ENCODE measurements around the gene PUS10.
"Not testable (repeated sequence)": the region's sequence is repeated elsewhere in the genome, so short reads cannot be mapped to it uniquely, and the experiment has no call there.

PUS10 gene

DNA sequence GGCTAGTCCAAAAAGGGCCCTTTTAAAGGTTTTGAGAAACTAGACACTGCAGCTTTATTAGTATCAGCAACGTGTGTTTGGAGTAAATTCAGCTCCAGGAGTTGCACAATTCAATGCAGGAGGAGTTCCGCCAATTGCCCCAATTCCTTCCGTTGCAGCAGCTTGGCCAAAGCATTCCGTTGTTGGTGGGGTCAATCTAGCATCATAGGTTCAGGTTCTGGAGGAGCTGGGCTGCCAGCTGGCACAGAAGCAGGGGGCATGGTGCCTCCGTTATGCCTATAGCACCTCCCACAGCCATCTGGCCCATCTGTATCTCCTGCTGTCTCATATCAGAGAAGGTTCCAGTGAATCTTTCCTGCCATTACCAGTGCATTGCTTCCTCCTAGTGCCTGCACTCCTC lies 81.3 kb downstream of the PUS10 start:
- TF ChIP-seq, protein P1, sequence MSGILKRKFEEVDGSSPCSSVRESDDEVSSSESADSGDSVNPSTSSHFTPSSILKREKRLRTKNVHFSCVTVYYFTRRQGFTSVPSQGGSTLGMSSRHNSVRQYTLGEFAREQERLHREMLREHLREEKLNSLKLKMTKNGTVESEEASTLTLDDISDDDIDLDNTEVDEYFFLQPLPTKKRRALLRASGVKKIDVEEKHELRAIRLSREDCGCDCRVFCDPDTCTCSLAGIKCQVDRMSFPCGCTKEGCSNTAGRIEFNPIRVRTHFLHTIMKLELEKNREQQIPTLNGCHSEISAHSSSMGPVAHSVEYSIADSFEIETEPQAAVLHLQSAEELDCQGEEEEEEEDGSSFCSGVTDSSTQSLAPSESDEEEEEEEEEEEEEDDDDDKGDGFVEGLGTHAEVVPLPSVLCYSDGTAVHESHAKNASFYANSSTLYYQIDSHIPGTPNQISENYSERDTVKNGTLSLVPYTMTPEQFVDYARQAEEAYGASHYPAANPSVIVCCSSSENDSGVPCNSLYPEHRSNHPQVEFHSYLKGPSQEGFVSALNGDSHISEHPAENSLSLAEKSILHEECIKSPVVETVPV (CRISPR knock-in tag; IDR thresholded peaks at IDR 0.05) = no peak
- TF ChIP-seq ARNTL (CRISPR knock-in tag; IDR thresholded peaks at IDR 0.05; ENCODE audit: borderline replicate concordance, low read depth) = no peak
- ATAC-seq = no peak

DNA sequence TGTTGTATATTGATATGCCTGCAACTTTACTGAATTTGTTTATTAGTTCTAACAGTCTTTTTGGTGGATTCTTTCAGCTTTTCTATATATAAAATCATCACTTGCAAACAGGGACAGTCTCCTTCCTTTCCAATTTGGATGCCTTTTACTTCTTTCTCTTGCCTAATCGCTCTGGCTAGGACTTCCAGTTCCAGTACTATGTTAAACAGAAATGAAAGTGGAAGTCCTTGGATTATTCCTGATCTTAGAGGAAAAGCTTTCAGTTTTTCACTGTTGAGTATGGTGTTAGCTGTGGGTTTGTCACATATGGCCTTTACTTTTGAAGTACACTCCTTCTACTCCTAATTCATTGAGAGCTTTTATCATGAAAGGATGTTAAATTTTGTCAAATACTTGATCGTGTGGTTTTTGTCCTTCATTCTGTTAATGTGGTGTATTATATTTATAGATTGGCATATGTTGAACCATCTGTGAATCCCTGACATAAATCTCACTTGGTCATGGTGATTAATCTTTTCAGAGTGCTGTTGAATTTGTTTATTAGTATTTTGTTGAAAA lies 83.8 kb downstream of the PUS10 start:
- no peak for ATAC-seq
- TF ChIP-seq ARNTL (CRISPR knock-in tag; IDR thresholded peaks at IDR 0.05; ENCODE audit: borderline replicate concordance, low read depth) (no peak), ESRRG (CRISPR knock-in tag; IDR thresholded peaks at IDR 0.05) (no peak), BACH2 (CRISPR knock-in tag; IDR thresholded peaks at IDR 0.05; ENCODE audit: borderline replicate concordance) (no peak), ISL1 (CRISPR knock-in tag; IDR thresholded peaks at IDR 0.05) (no peak), SNAI2 (CRISPR knock-in tag; IDR thresholded peaks at IDR 0.05) (no peak), TOX (CRISPR knock-in tag; IDR thresholded peaks at IDR 0.05; ENCODE audit: borderline replicate concordance) (no peak)

DNA sequence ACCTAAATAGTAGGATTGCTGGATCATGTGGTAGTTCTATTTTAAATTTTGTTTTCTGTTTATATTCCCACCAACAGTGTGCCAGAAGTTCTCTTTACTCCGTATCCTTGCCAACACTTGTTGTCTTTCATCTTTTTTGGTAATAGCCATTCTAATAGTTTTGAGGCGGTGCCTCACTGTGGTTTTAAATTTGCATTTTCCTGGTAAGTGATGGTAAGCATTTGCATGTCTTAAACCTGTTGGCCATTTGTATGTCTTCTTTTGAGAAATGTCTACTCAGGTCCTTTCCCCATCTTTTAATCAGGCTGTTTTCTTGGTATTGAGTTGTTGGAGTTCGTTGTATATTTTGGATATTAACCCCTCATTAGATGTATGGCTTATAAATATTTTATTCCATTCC lies 85.1 kb downstream of the PUS10 start:
- ATAC-seq = no peak
- TF ChIP-seq ZFP30 (CRISPR knock-in tag; IDR thresholded peaks at IDR 0.05) = no peak
- TF ChIP-seq ESRRG (CRISPR knock-in tag; IDR thresholded peaks at IDR 0.05) = no peak
- no peak for TF ChIP-seq ZNF8 (CRISPR knock-in tag; IDR thresholded peaks at IDR 0.05)
- TF ChIP-seq PPARA (CRISPR knock-in tag; IDR thresholded peaks at IDR 0.05; ENCODE audit: borderline replicate concordance) = no peak
- TF ChIP-seq RARB (CRISPR knock-in tag; IDR thresholded peaks at IDR 0.05) = no peak
- TF ChIP-seq BACH2 (CRISPR knock-in tag; IDR thresholded peaks at IDR 0.05; ENCODE audit: borderline replicate concordance) = no peak
- TF ChIP-seq GLIS3 (CRISPR knock-in tag; IDR thresholded peaks at IDR 0.05) = no peak
- no peak for TF ChIP-seq TOX (CRISPR knock-in tag; IDR thresholded peaks at IDR 0.05; ENCODE audit: borderline replicate concordance)
- TF ChIP-seq, protein P1 (CRISPR knock-in tag; IDR thresholded peaks at IDR 0.05) = no peak
- no peak for TF ChIP-seq CSDC2 (CRISPR knock-in tag; IDR thresholded peaks at IDR 0.05)
- TF ChIP-seq, protein P2, sequence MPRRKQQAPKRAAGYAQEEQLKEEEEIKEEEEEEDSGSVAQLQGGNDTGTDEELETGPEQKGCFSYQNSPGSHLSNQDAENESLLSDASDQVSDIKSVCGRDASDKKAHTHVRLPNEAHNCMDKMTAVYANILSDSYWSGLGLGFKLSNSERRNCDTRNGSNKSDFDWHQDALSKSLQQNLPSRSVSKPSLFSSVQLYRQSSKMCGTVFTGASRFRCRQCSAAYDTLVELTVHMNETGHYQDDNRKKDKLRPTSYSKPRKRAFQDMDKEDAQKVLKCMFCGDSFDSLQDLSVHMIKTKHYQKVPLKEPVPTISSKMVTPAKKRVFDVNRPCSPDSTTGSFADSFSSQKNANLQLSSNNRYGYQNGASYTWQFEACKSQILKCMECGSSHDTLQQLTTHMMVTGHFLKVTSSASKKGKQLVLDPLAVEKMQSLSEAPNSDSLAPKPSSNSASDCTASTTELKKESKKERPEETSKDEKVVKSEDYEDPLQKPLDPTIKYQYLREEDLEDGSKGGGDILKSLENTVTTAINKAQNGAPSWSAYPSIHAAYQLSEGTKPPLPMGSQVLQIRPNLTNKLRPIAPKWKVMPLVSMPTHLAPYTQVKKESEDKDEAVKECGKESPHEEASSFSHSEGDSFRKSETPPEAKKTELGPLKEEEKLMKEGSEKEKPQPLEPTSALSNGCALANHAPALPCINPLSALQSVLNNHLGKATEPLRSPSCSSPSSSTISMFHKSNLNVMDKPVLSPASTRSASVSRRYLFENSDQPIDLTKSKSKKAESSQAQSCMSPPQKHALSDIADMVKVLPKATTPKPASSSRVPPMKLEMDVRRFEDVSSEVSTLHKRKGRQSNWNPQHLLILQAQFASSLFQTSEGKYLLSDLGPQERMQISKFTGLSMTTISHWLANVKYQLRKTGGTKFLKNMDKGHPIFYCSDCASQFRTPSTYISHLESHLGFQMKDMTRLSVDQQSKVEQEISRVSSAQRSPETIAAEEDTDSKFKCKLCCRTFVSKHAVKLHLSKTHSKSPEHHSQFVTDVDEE (CRISPR knock-in tag; IDR thresholded peaks at IDR 0.05) = no peak
- no peak for TF ChIP-seq ZC3H10 (CRISPR knock-in tag; IDR thresholded peaks at IDR 0.05)
- TF ChIP-seq ARNTL (CRISPR knock-in tag; IDR thresholded peaks at IDR 0.05; ENCODE audit: borderline replicate concordance, low read depth) = no peak
- no peak for TF ChIP-seq ZNF70 (CRISPR knock-in tag; IDR thresholded peaks at IDR 0.05)
- TF ChIP-seq SNAI2 (CRISPR knock-in tag; IDR thresholded peaks at IDR 0.05) = no peak
- TF ChIP-seq, protein P3, sequence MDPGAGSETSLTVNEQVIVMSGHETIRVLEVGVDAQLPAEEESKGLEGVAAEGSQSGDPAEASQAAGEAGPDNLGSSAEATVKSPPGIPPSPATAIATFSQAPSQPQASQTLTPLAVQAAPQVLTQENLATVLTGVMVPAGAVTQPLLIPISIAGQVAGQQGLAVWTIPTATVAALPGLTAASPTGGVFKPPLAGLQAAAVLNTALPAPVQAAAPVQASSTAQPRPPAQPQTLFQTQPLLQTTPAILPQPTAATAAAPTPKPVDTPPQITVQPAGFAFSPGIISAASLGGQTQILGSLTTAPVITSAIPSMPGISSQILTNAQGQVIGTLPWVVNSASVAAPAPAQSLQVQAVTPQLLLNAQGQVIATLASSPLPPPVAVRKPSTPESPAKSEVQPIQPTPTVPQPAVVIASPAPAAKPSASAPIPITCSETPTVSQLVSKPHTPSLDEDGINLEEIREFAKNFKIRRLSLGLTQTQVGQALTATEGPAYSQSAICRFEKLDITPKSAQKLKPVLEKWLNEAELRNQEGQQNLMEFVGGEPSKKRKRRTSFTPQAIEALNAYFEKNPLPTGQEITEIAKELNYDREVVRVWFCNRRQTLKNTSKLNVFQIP (CRISPR knock-in tag; IDR thresholded peaks at IDR 0.05; ENCODE audit: borderline replicate concordance, low read depth) = no peak
- TF ChIP-seq ZFP3 (CRISPR knock-in tag; IDR thresholded peaks at IDR 0.05) = no peak
- TF ChIP-seq, protein P4, sequence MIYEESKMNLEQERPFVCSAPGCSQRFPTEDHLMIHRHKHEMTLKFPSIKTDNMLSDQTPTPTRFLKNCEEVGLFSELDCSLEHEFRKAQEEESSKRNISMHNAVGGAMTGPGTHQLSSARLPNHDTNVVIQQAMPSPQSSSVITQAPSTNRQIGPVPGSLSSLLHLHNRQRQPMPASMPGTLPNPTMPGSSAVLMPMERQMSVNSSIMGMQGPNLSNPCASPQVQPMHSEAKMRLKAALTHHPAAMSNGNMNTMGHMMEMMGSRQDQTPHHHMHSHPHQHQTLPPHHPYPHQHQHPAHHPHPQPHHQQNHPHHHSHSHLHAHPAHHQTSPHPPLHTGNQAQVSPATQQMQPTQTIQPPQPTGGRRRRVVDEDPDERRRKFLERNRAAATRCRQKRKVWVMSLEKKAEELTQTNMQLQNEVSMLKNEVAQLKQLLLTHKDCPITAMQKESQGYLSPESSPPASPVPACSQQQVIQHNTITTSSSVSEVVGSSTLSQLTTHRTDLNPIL (CRISPR knock-in tag; IDR thresholded peaks at IDR 0.05; ENCODE audit: low read depth) = no peak

DNA sequence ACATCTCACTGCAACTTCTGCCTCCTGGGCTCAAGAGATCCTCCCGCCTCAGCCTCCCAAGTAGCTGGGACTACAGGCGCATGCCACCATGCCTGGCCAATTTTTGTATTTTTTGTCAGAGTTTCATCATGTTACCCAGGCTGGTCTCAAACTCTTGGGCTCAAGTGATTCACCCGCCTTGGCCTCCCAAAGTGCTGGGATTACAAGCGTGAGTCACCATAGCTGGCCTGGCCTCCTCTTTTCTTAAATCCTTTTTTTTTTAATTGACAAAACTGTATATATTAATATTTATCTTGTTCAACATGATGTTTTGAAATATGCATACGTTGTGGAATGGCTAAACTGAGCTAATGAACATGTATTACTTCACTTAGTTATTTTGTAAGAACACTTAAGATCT lies 86.0 kb downstream of the PUS10 start:
- ATAC-seq = not testable (repeated sequence)
